H9 (cell line): ENCODE results near the gene POLA1. TPM values are rescaled to one million over a fixed set of nuclear protein-coding genes. Genes with fewer than 3 reads are reported as not detected.

Source experiments
- DNase-seq: peaks from one replicate; pipeline ENCODE4 v3.0.0-alpha.2; 2017
- H2AFZ ChIP-seq: one replicate; pipeline ENCODE4 v1.6.1; 2013; ENCODE audit warnings: mild to moderate bottlenecking, low read length, control low read depth, moderate library complexity
- H2AK5ac ChIP-seq: 2 replicates; pipeline ENCODE4 v1.6.1; 2013; ENCODE audit warnings: low read length, control low read depth, mixed read lengths; ENCODE audit not compliant: insufficient read length
- H2BK120ac ChIP-seq: one replicate; pipeline ENCODE4 v1.6.1; 2013; ENCODE audit warnings: low read depth, mild to moderate bottlenecking, low read length, control low read depth, inconsistent platforms; ENCODE audit not compliant: poor library complexity, severe bottlenecking
- H2BK12ac ChIP-seq: 2 replicates; pipeline ENCODE4 v1.6.1; 2013; ENCODE audit warnings: low read length, control low read depth, mixed read lengths, low read depth; ENCODE audit not compliant: insufficient read length
- H2BK15ac ChIP-seq: 2 replicates; pipeline ENCODE4 v1.6.1; 2013; ENCODE audit warnings: low read depth, low read length, control low read depth
- H2BK20ac ChIP-seq: one replicate; pipeline ENCODE4 v1.6.1; 2013; ENCODE audit warnings: low read depth, mild to moderate bottlenecking, low read length, control low read depth, inconsistent platforms; ENCODE audit not compliant: poor library complexity, severe bottlenecking
- H2BK5ac ChIP-seq: 2 replicates; pipeline ENCODE4 v1.6.1; 2013; ENCODE audit warnings: low read length, control low read depth, mixed read lengths; ENCODE audit not compliant: insufficient read length
- H3K14ac ChIP-seq: 2 replicates; pipeline ENCODE4 v1.6.1; 2013; ENCODE audit warnings: low read length, control low read depth; ENCODE audit not compliant: insufficient read depth
- H3K18ac ChIP-seq: 2 replicates; pipeline ENCODE4 v1.6.1; 2013; ENCODE audit warnings: low read depth, mild to moderate bottlenecking, mixed read lengths, low read length, control low read depth; ENCODE audit not compliant: insufficient read length
- H3K23ac ChIP-seq: 2 replicates; pipeline ENCODE4 v1.6.1; 2013; ENCODE audit warnings: low read length, control low read depth, mixed read lengths, low read depth; ENCODE audit not compliant: insufficient read length
- H3K23me2 ChIP-seq: 2 replicates; pipeline ENCODE4 v1.6.1; 2013; ENCODE audit warnings: low read depth, mild to moderate bottlenecking, mixed read lengths, low read length, control low read depth; ENCODE audit not compliant: insufficient read length, poor library complexity, severe bottlenecking
- H3K27ac ChIP-seq: 2 replicates; pipeline ENCODE4 v1.5.1; 2013; ENCODE audit warnings: low read length, control low read depth, mixed read lengths, low read depth; ENCODE audit not compliant: insufficient read length
- H3K27me3 ChIP-seq: 2 replicates; pipeline ENCODE4 v1.6.1; 2013; ENCODE audit warnings: low read length, control low read depth, inconsistent platforms; ENCODE audit not compliant: insufficient read depth
- H3K4ac ChIP-seq: 2 replicates; pipeline ENCODE4 v1.6.1; 2013; ENCODE audit warnings: low read depth, mild to moderate bottlenecking, control low read depth, inconsistent platforms, low read length, moderate library complexity
- H3K4me1 ChIP-seq: 2 replicates; pipeline ENCODE4 v1.6.1; 2013; ENCODE audit warnings: low read length, control low read depth, inconsistent platforms; ENCODE audit not compliant: insufficient read depth
- H3K4me2 ChIP-seq: 2 replicates; pipeline ENCODE4 v1.6.1; 2013; ENCODE audit warnings: low read length, control low read depth, mixed read lengths; ENCODE audit not compliant: insufficient read length, insufficient read depth
- H3K56ac ChIP-seq: 2 replicates; pipeline ENCODE4 v1.6.1; 2013; ENCODE audit warnings: low read depth, mild to moderate bottlenecking, mixed read lengths, low read length, control low read depth; ENCODE audit not compliant: insufficient read length
- H3K79me1 ChIP-seq: 2 replicates; pipeline ENCODE4 v1.6.1; 2013; ENCODE audit warnings: low read depth, mild to moderate bottlenecking, moderate library complexity, low read length, control low read depth, inconsistent platforms; ENCODE audit not compliant: insufficient read depth, poor library complexity, severe bottlenecking
- H3K79me2 ChIP-seq: 2 replicates; pipeline ENCODE4 v1.6.1; 2013; ENCODE audit warnings: low read length, control low read depth, inconsistent platforms; ENCODE audit not compliant: insufficient read depth
- H3K9ac ChIP-seq: 2 replicates; pipeline ENCODE4 v1.6.1; 2013; ENCODE audit warnings: low read length, control low read depth, mixed read lengths; ENCODE audit not compliant: insufficient read length; ENCODE audit errors: extremely low read depth
- H3K9me3 ChIP-seq: one replicate; pipeline ENCODE4 v1.6.1; 2013; ENCODE audit warnings: low read depth, low read length, inconsistent platforms; ENCODE audit not compliant: control insufficient read depth
- H3T11ph ChIP-seq: one replicate; pipeline ENCODE4 v1.6.1; 2013; ENCODE audit warnings: mild to moderate bottlenecking, low read length, control low read depth, inconsistent platforms
- H4K20me1 ChIP-seq: one replicate; pipeline ENCODE4 v1.6.1; 2013; ENCODE audit not compliant: control insufficient read depth, insufficient read length, insufficient read depth
- H4K5ac ChIP-seq: 2 replicates; pipeline ENCODE4 v1.6.1; 2013; ENCODE audit warnings: low read depth, mild to moderate bottlenecking, mixed read lengths, low read length, control low read depth; ENCODE audit not compliant: insufficient read length
- H4K8ac ChIP-seq: replicated peaks from 2 replicates; pipeline ENCODE4 v1.6.1; 2013; ENCODE audit warnings: low read length, control low read depth, mixed read lengths, low read depth; ENCODE audit not compliant: insufficient read length
- H4K91ac ChIP-seq: 2 replicates; pipeline ENCODE4 v1.6.1; 2013; ENCODE audit warnings: low read depth, mild to moderate bottlenecking, moderate library complexity, mixed read lengths, low read length, control low read depth; ENCODE audit not compliant: insufficient read length
- H3K27ac Mint-ChIP-seq, 3 experiments: 2 replicates in 2 of 3; 3 replicates in 1 of 3; pipeline ENCODE4 v1.8.0; 2020 to 2021; ENCODE audit warnings: mixed read lengths in 3 of 3, mild to moderate bottlenecking in 1 of 3, moderate library complexity in 1 of 3
- H3K27me3 Mint-ChIP-seq: 2 replicates; pipeline ENCODE4 v1.8.0; 2021; ENCODE audit warnings: low read depth, mild to moderate bottlenecking, moderate library complexity, mixed read lengths
- H3K36me3 Mint-ChIP-seq, 3 experiments: 2 replicates in 2 of 3; 3 replicates in 1 of 3; pipeline ENCODE4 v1.8.0; 2020 to 2021; ENCODE audit warnings: low read depth in 3 of 3, mixed read lengths in 3 of 3; ENCODE audit not compliant: insufficient read depth in 1 of 3
- H3K4me1 Mint-ChIP-seq, 2 experiments: 2 replicates each; pipeline ENCODE4 v1.8.0; 2020; ENCODE audit warnings: mixed read lengths in 2 of 2
- H3K4me3 Mint-ChIP-seq, 2 experiments: 2 replicates in 1 of 2; 3 replicates in 1 of 2; pipeline ENCODE4 v1.8.0; 2020 to 2021; ENCODE audit warnings: mild to moderate bottlenecking in 2 of 2, mixed read lengths in 2 of 2, moderate library complexity in 1 of 2
- H3K9me3 Mint-ChIP-seq, 2 experiments: 2 replicates in 1 of 2; 3 replicates in 1 of 2; pipeline ENCODE4 v1.8.0; 2020; ENCODE audit warnings: mild to moderate bottlenecking in 2 of 2, mixed read lengths in 2 of 2, moderate library complexity in 1 of 2
- CTCF ChIP-seq: fragments of 200-600 bp; sonication (generic); conservative IDR thresholded peaks from 3 replicates; pipeline ENCODE4 v1.8.0; 2021; ENCODE audit warnings: antibody characterized with exemption, mild to moderate bottlenecking
- total RNA-seq: library from RNA; stranded (reverse); gene quantifications from 2 replicates; pipeline ENCODE4 v1.2.1, GENCODE V29; 2021

The POLA1 gene
- total RNA-seq, 1 experiment from 2014 or later: 60.2 TPM

GRCh38 chrX:24796204-24796603, 102.5 kb downstream of the POLA1 start:
- no peak overlapping the region for H4K5ac ChIP-seq
- H3K27ac Mint-ChIP-seq: peak overlapping the region in 1 of 3 experiments; percentile 58; a peak in 1 of 7 replicates
- no peak overlapping the region for H3K4me3 Mint-ChIP-seq
- H2BK12ac ChIP-seq: no peak overlapping the region
- no peaks in the 10 kb centered on the region for H3K9me3 Mint-ChIP-seq
- H3K56ac ChIP-seq: no peak overlapping the region
- no peak overlapping the region for H4K91ac ChIP-seq
- no peak overlapping the region for H3T11ph ChIP-seq
- no peak overlapping the region for H3K4ac ChIP-seq
- no peak overlapping the region for H2AFZ ChIP-seq
- no peaks in the 10 kb centered on the region for H3K27me3 Mint-ChIP-seq
- no peak for TF ChIP-seq CTCF
- H3K79me1 ChIP-seq: no peaks in the 10 kb centered on the region
- H3K14ac ChIP-seq: no peak overlapping the region
- H3K23me2 ChIP-seq: no peaks in the 10 kb centered on the region
- H3K4me1 Mint-ChIP-seq: peaks cover 0 to 3% of the 10 kb centered on the region in 2 experiments; a peak in 1 of 4 replicates
- no peak overlapping the region for H4K8ac ChIP-seq
- H3K9me3 ChIP-seq: no peaks in the 10 kb centered on the region
- no peak overlapping the region for H2AK5ac ChIP-seq
- H3K4me2 ChIP-seq: no peak overlapping the region
- H3K27me3 ChIP-seq: no peaks in the 10 kb centered on the region
- H2BK20ac ChIP-seq: no peak overlapping the region
- H3K4me1 ChIP-seq: 0 out of 2 replicates have a peak, but pooled peaks cover 3% of the 10 kb centered on the region
- no peak overlapping the region for H3K27ac ChIP-seq
- H3K36me3 Mint-ChIP-seq: peaks cover 20 to 40% (median 27%) of the 10 kb centered on the region in 3 experiments; a peak in 6 of 7 replicates
- no peaks in the 10 kb centered on the region for H4K20me1 ChIP-seq
- no peak overlapping the region for H3K18ac ChIP-seq
- H3K79me2 ChIP-seq: no peaks in the 10 kb centered on the region
- H3K23ac ChIP-seq: no peak overlapping the region
- no peak for DNase-seq
- H3K9ac ChIP-seq: no peak overlapping the region
- H2BK15ac ChIP-seq: no peak overlapping the region
- no peak overlapping the region for H2BK5ac ChIP-seq
- no peak overlapping the region for H2BK120ac ChIP-seq
